Chondrocyte (in vitro differentiated cells): ENCODE data around the gene SHFL. TPM values are rescaled to one million over a fixed set of nuclear protein-coding genes. Genes with fewer than 3 reads are reported as not detected.
A peak's percentile ranks its signal among the peaks of the same experiment; 100 is the strongest.

Experiments used
- DNase-seq: peaks from one replicate; pipeline ENCODE4 v3.0.0; 2021; ENCODE audit warnings: mixed read lengths, low spot score
- H3K27ac Mint-ChIP-seq: one replicate; pipeline ENCODE4 v1.8.0; 2021; ENCODE audit warnings: mild to moderate bottlenecking, moderate library complexity, mixed read lengths; ENCODE audit not compliant: unreplicated experiment
- H3K27me3 Mint-ChIP-seq: 2 replicates; pipeline ENCODE4 v1.8.0; 2021; ENCODE audit warnings: low read depth, mixed read lengths
- H3K36me3 Mint-ChIP-seq: 2 replicates; pipeline ENCODE4 v1.8.0; 2021; ENCODE audit warnings: low read depth, mixed read lengths
- H3K4me1 Mint-ChIP-seq: 2 replicates; pipeline ENCODE4 v1.8.0; 2021; ENCODE audit warnings: low read depth, mild to moderate bottlenecking, mixed read lengths
- H3K4me3 Mint-ChIP-seq: one replicate; pipeline ENCODE4 v1.8.0; 2021; ENCODE audit warnings: mild to moderate bottlenecking, moderate library complexity, mixed read lengths; ENCODE audit not compliant: unreplicated experiment
- H3K9me3 Mint-ChIP-seq: 2 replicates; pipeline ENCODE4 v1.8.0; 2021; ENCODE audit warnings: low read depth, mixed read lengths
- CTCF ChIP-seq: fragments of 200-600 bp; sonication (generic); IDR thresholded peaks from 2 replicates; pipeline ENCODE4 v1.5.0; 2021; ENCODE audit warnings: antibody characterized with exemption, mild to moderate bottlenecking, moderate library complexity
- total RNA-seq: library from RNA; stranded (reverse); gene quantifications from 3 replicates; pipeline ENCODE4 v1.2.1, GENCODE V29; 2021

The SHFL gene
- total RNA-seq, 1 donor from 2014 or later = 19.9 TPM

GRCh38 chr19:10126213-10126639 lies 40.1 kb downstream of the SHFL start:
- Mint-ChIP-seq H3K9me3 (peaks cover 3% of the 10 kb centered on the region), H3K36me3 (peaks cover 3% of the 10 kb centered on the region), H3K27ac (no peak overlapping the region), H3K27me3 (no peaks in the 10 kb centered on the region), H3K4me1 (peaks cover 8% of the 10 kb centered on the region), H3K4me3 (no peak overlapping the region)
- no peak for TF ChIP-seq CTCF
- no peak for DNase-seq

GRCh38 chr19:10132905-10133304 lies 46.8 kb downstream of the SHFL start:
- no peak for TF ChIP-seq CTCF

DNA sequence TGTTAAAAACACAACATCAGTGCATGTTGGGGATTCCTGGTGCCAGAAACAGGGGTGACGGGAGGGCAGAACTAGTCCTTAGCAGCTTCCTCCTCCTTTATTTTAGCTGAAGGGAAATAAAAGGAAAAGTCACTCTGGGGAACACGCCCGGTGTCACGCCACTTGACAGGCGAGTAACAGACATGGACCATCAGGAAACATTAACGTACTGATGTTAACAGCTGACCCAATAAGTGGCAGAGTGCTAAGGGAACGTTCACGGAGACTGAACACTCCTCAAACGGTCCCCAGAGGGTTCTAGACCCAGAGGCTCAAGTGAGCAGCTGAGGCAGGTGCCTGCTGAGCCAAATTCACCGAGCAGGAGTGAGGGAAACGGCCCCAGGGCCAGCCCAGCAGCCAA lies 47.5 kb downstream of the SHFL start:
- H3K27ac Mint-ChIP-seq = no peak overlapping the region

More at GRCh38 chr19:10132905-10133304, 46.8 kb downstream of the SHFL start:
- Mint-ChIP-seq H3K27me3 (no peaks in the 10 kb centered on the region), H3K4me3 (no peak overlapping the region), H3K27ac (no peak overlapping the region), H3K9me3 (no peaks in the 10 kb centered on the region), H3K4me1 (no peaks in the 10 kb centered on the region), H3K36me3 (peaks cover 9% of the 10 kb centered on the region)
- no peak for DNase-seq

GRCh38 chr19:10134040-10134439 lies 47.9 kb downstream of the SHFL start:
- Mint-ChIP-seq H3K27ac (no peak overlapping the region), H3K4me1 (no peaks in the 10 kb centered on the region), H3K27me3 (no peaks in the 10 kb centered on the region), H3K4me3 (no peak overlapping the region), H3K9me3 (no peaks in the 10 kb centered on the region), H3K36me3 (peaks cover 9% of the 10 kb centered on the region)
- no peak for DNase-seq
- no peak for TF ChIP-seq CTCF

More for the DNA sequence above, 47.5 kb downstream of the SHFL start:
- peaks cover 9% of the 10 kb centered on the region for H3K36me3 Mint-ChIP-seq
- no peaks in the 10 kb centered on the region for H3K4me1 Mint-ChIP-seq
- TF ChIP-seq CTCF = no peak
- no peak overlapping the region for H3K4me3 Mint-ChIP-seq
- no peaks in the 10 kb centered on the region for H3K9me3 Mint-ChIP-seq
- H3K27me3 Mint-ChIP-seq = no peaks in the 10 kb centered on the region
- DNase-seq = no peak

DNA sequence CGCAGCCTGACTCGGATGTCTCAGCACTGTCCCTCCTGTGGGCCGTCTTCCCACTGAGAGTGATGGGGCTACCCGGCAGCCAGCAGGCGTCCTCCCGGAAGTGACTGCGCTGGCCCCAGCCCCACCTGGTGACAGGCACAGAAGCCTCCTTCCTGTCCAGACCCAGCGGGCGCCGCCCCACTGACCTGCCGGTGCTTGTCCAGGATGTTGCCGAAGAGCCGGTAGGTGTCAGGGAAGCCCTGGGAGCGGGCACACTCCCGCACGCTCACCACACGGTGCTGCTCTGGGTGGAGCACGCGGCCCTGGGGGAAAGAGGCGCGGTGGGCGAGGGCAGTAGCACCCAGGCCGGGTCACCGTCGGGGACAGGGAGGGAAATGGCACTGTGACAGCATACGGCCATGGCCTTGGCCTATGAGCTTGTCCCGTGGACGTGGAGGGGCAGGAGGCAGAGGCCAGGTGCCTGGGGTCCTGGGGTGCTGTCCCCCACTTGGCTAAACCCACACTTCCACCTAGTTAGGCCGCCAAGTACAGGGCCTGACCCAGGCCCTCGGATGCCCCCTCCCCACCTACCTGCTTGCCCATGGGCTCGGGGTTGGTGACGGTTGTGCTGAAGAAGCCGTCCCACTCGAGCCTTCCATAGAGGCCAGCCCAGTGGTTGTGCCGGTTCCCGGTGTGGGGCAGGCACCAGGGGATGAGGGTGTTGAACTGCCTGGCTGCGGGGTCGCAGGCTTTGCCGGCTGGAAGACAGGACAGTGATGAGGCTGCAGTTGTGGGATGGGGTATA lies 49.6 kb downstream of the SHFL start:
- H3K27ac Mint-ChIP-seq = peak overlapping the region; percentile 5
- DNase-seq = no peak
- H3K27me3 Mint-ChIP-seq = no peaks in the 10 kb centered on the region
- H3K4me3 Mint-ChIP-seq = no peak overlapping the region
- peaks cover 12% of the 10 kb centered on the region for H3K36me3 Mint-ChIP-seq
- H3K9me3 Mint-ChIP-seq = no peaks in the 10 kb centered on the region
- TF ChIP-seq CTCF = no peak
- no peaks in the 10 kb centered on the region for H3K4me1 Mint-ChIP-seq
